CD8-positive, alpha-beta memory T cell (primary cell): Measurements from ENCODE around the gene CD200R1. TPM values are rescaled to one million over a fixed set of nuclear protein-coding genes. Genes with fewer than 3 reads are reported as not detected.
A peak's percentile ranks its signal among the peaks of the same experiment; 100 is the strongest.

ENCODE experiments used
- CTCF ChIA-PET: fragments of 350-600 bp; sonication (Branson Sonifier 250); formaldehyde crosslinking; loops from one replicate; lab custom pipeline; 2021; ENCODE audit warnings: antibody characterized with exemption; lab: Charles Lee
- POLR2A ChIA-PET: fragments of 350-600 bp; sonication (Branson Sonifier 250); formaldehyde crosslinking; loops from one replicate; lab custom pipeline; 2021; ENCODE audit warnings: antibody characterized with exemption; lab: Charles Lee
- DNase-seq, 5 donors: peaks; one replicate each; pipeline versions ENCODE4 v3.0.0 to v3.0.0-alpha.2; 2020 to 2022; ENCODE audit warnings: mixed read lengths in 1 of 5
- H3K27ac ChIP-seq: one replicate; pipeline ENCODE4 v1.7.0; 2013; ENCODE audit warnings: low read depth, mild to moderate bottlenecking, low read length, moderate library complexity
- H3K27me3 ChIP-seq: 2 replicates; pipeline ENCODE4 v1.7.0; 2013; ENCODE audit warnings: low read length, mild to moderate bottlenecking; ENCODE audit not compliant: insufficient read depth, poor library complexity, severe bottlenecking
- H3K36me3 ChIP-seq: 2 replicates; pipeline ENCODE4 v1.7.0; 2013; ENCODE audit warnings: mild to moderate bottlenecking, low read length, moderate library complexity; ENCODE audit not compliant: insufficient read depth
- H3K4me1 ChIP-seq: 2 replicates; pipeline ENCODE4 v1.7.0; 2013; ENCODE audit warnings: mild to moderate bottlenecking, low read length, moderate library complexity; ENCODE audit not compliant: insufficient read depth
- H3K4me3 ChIP-seq: 2 replicates; pipeline ENCODE4 v1.7.0; 2013; ENCODE audit warnings: mild to moderate bottlenecking, low read length
- H3K9me3 ChIP-seq: 2 replicates; pipeline ENCODE4 v1.7.0; 2013; ENCODE audit warnings: mild to moderate bottlenecking, low read length
- H3K27ac Mint-ChIP-seq, 8 donors: one replicate each; pipeline ENCODE4 v1.8.0; 2020 to 2021; ENCODE audit warnings: mixed read lengths in 8 of 8, mild to moderate bottlenecking in 6 of 8, inconsistent platforms in 3 of 8, moderate library complexity in 3 of 8
- H3K27me3 Mint-ChIP-seq, 2 donors: one replicate each; pipeline ENCODE4 v1.8.0; 2020 to 2021; ENCODE audit warnings: mixed read lengths in 2 of 2, mild to moderate bottlenecking in 1 of 2, moderate library complexity in 1 of 2
- H3K36me3 Mint-ChIP-seq, 3 donors: one replicate each; pipeline ENCODE4 v1.8.0; 2020 to 2021; ENCODE audit warnings: mixed read lengths in 3 of 3, inconsistent platforms in 1 of 3, mild to moderate bottlenecking in 1 of 3
- H3K4me1 Mint-ChIP-seq, 3 donors: one replicate each; pipeline ENCODE4 v1.8.0; 2020 to 2021; ENCODE audit warnings: mixed read lengths in 3 of 3, inconsistent platforms in 1 of 3, mild to moderate bottlenecking in 1 of 3
- H3K4me3 Mint-ChIP-seq, 7 donors: one replicate each; pipeline ENCODE4 v1.8.0; 2020 to 2021; ENCODE audit warnings: mixed read lengths in 7 of 7, mild to moderate bottlenecking in 6 of 7, moderate library complexity in 4 of 7, inconsistent platforms in 2 of 7
- H3K9me3 Mint-ChIP-seq, 5 donors: one replicate each; pipeline ENCODE4 v1.8.0; 2020 to 2022; ENCODE audit warnings: mixed read lengths in 5 of 5, mild to moderate bottlenecking in 3 of 5, moderate library complexity in 2 of 5, inconsistent platforms in 1 of 5
- polyA plus RNA-seq: library from polyadenylated mRNA; unstranded; fragments of 300-500 nt; fragmentation: Illumina TruSeq; gene quantifications from one replicate; pipeline ENCODE4 v1.2.3, GENCODE V29; 2021
- total RNA-seq, 2 experiments: library from RNA; stranded (reverse); gene quantifications; one replicate each; pipeline ENCODE4 v1.2.3, GENCODE V29; 2021

CD200R1 gene
- total and polyA plus RNA-seq, 3 experiments from 2014 or later: 3.5 to 14.3 (median 3.5) TPM

DNA sequence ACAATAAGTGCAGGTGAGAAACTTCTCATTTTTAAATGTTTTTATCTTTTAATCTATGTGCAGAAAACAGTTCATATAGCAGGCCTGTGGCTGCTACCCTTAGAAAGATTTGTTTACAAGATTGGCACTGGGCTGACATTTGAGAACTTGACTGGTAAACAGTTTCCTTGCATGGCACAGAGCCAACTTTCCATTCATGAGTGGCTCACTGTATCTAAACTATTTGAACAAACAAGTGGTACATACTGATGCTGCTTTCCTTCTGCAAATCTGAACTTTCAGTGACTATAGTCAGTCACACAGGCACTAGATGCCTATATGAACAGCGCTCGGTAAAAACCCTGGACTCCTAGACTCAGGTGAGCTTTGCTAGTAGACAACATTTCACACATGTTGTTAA lies 9.6 kb upstream of the CD200R1 start:
- Mint-ChIP-seq H3K27me3 (no peaks in the 10 kb centered on the region), H3K27ac (peak overlapping the region; percentile 39 to 88 (median 69)), H3K9me3 (no peaks in the 10 kb centered on the region), H3K4me3 (peak overlapping the region in 5 of 7 donors; percentile 3 to 67 (median 26)), H3K4me1 (peaks cover 33 to 55% (median 51%) of the 10 kb centered on the region in 3 donors), H3K36me3 (no peaks in the 10 kb centered on the region)
- Histone ChIP-seq H3K4me3 (no peak overlapping the region), H3K4me1 (peaks cover 26% of the 10 kb centered on the region), H3K27me3 (no peaks in the 10 kb centered on the region), H3K36me3 (no peaks in the 10 kb centered on the region), H3K27ac (no peak overlapping the region), H3K9me3 (no peaks in the 10 kb centered on the region)
- ChIA-PET POLR2A (interaction anchor here (1.3 kb wide), 1 partner anchor 34 kb away, joined by 3 read pairs; a partner anchor contains a TSS), CTCF (interaction anchor here (1.0 to 2.0 kb wide), 5 partner anchors 10 to 342 kb away, joined by 3 to 9 read pairs (median 3); partner anchors contain the start of gene CD200R1)
- DNase-seq: peak in 4 of 5 donors; percentile 16 to 72 (median 29)

DNA sequence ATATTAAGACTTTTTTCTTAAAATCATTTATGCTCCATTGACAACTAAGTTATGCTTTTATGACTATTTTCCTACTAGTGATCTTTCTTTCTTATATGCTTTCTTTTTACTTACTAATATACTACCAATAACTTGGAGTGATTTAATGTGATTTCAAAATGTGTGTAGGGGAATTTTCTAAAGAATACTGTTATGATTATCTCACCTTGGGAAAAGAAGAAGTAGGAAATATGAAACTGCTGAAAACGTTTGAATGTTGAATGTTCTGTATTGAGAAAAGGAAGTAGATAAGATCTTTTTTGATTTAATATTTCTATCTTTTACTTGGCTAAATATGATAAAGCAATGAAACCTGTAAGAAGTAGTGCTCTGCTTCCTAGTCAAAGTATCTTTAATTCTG lies 7.8 kb upstream of the CD200R1 start:
- H3K4me1 Mint-ChIP-seq: peaks cover 43 to 66% (median 60%) of the 10 kb centered on the region in 3 donors
- H3K27me3 Mint-ChIP-seq: no peaks in the 10 kb centered on the region
- no peaks in the 10 kb centered on the region for H3K27me3 ChIP-seq
- H3K4me1 ChIP-seq: peaks cover 34% of the 10 kb centered on the region
- ChIA-PET CTCF (interaction anchor here (0.8 to 4.9 kb wide), 3 partner anchors 245 to 339 kb away, joined by 3 to 51 read pairs (median 7); no protein-coding TSS in a partner anchor), POLR2A (no interaction called here)
- no peaks in the 10 kb centered on the region for H3K9me3 Mint-ChIP-seq
- no peaks in the 10 kb centered on the region for H3K36me3 Mint-ChIP-seq
- no peaks in the 10 kb centered on the region for H3K9me3 ChIP-seq
- no peak for DNase-seq
- H3K36me3 ChIP-seq: no peaks in the 10 kb centered on the region
- no peak overlapping the region for H3K27ac ChIP-seq
- peak overlapping the region in 1 of 7 donors; percentile 13 for H3K4me3 Mint-ChIP-seq
- H3K4me3 ChIP-seq: no peak overlapping the region
- peak overlapping the region in 4 of 8 donors; percentile 11 to 28 (median 18) for H3K27ac Mint-ChIP-seq

GRCh38 chr3:112980080-112980479 lies 5.2 kb upstream of the CD200R1 start:
- no peaks in the 10 kb centered on the region for H3K9me3 ChIP-seq
- no peaks in the 10 kb centered on the region for H3K36me3 ChIP-seq
- CTCF ChIA-PET: interaction anchor here (0.8 to 4.9 kb wide), 9 partner anchors 9 to 337 kb away, joined by 3 to 53 read pairs (median 4); partner anchors contain the start of gene GTPBP8
- H3K4me1 Mint-ChIP-seq: peaks cover 54 to 75% (median 71%) of the 10 kb centered on the region in 3 donors
- no peak overlapping the region for H3K27ac ChIP-seq
- H3K4me1 ChIP-seq: peaks cover 58% of the 10 kb centered on the region
- H3K4me3 Mint-ChIP-seq: no peak overlapping the region
- H3K36me3 Mint-ChIP-seq: no peaks in the 10 kb centered on the region
- no peak for DNase-seq
- H3K9me3 Mint-ChIP-seq: no peaks in the 10 kb centered on the region
- H3K27me3 Mint-ChIP-seq: no peaks in the 10 kb centered on the region
- POLR2A ChIA-PET: no interaction called here
- H3K4me3 ChIP-seq: no peak overlapping the region
- H3K27me3 ChIP-seq: no peaks in the 10 kb centered on the region
- H3K27ac Mint-ChIP-seq: peak overlapping the region in 1 of 8 donors; percentile 55

DNA sequence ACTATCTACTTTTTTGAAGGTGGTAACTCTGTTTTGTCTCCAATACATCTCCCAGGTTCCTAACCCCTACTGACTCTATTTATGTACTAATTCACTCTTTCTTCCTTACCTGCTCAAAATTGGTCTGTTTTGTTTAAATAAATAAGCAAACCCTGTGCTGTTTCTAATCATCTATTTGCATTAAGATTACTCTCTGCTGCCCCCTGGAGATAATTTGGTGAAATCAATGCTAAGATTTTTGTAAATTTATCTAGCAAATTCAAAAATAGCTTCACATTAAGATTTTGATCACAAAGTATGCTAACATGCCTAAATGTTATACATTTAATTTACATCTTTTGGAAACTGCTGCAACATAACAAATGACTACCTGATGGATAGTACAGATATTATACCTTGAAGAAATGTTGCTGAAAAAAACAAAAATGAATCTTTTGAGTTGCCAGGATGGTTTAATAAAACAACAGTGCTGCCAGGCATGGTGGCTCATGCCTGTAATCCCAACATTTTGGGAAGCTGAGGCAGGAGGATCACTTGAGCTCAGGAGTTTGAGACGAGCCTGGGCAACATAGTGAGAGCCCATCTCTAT lies 4.4 kb upstream of the CD200R1 start:
- H3K4me1 Mint-ChIP-seq: peaks cover 48 to 75% (median 68%) of the 10 kb centered on the region in 3 donors

DNA sequence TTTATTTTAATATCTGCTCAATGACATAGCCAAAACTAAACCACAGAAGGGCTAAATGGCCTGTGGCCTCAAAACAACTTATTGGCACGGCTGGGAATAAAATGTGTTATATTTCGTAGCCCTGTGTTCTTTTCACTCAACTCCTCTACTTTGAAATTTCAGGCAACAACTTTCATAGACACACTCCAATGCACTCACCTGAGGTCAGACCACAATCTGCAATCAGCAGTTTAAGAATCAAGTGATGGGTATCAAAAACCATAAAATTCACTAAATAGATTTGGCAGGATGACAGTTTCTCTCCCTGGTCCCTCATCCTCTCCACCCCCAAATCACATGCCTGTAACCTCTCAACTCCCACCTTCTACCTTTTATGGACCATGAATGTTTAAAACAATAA lies 2.0 kb upstream of the CD200R1 start:
- H3K4me1 ChIP-seq: peaks cover 35% of the 10 kb centered on the region
- H3K4me1 Mint-ChIP-seq: peaks cover 45 to 70% (median 67%) of the 10 kb centered on the region in 3 donors
- H3K4me3 Mint-ChIP-seq: peak overlapping the region; percentile 17 to 96 (median 44)
- ChIA-PET POLR2A (no interaction called here), CTCF (interaction anchor here (0.7 to 6.4 kb wide), 4 partner anchors 60 to 335 kb away, joined by 3 to 51 read pairs (median 20); partner anchors contain the start of gene CCDC80)
- H3K36me3 ChIP-seq: no peaks in the 10 kb centered on the region
- no peak for DNase-seq
- no peak overlapping the region for H3K4me3 ChIP-seq
- no peak overlapping the region for H3K27ac ChIP-seq
- peak overlapping the region; percentile 4 to 97 (median 89) for H3K27ac Mint-ChIP-seq
- peaks cover 0 to 13% (median 0%) of the 10 kb centered on the region in 3 donors for H3K36me3 Mint-ChIP-seq
- no peaks in the 10 kb centered on the region for H3K27me3 ChIP-seq
- H3K9me3 ChIP-seq: no peaks in the 10 kb centered on the region
- H3K9me3 Mint-ChIP-seq: no peaks in the 10 kb centered on the region
- no peaks in the 10 kb centered on the region for H3K27me3 Mint-ChIP-seq

More for the DNA sequence above, 4.4 kb upstream of the CD200R1 start:
- H3K27ac Mint-ChIP-seq: peak overlapping the region in 1 of 8 donors; percentile 5
- peaks cover 52% of the 10 kb centered on the region for H3K4me1 ChIP-seq
- CTCF ChIA-PET: interaction anchor here (0.6 to 4.9 kb wide), 19 partner anchors 10 to 419 kb away, joined by 3 to 53 read pairs (median 3); partner anchors contain the start of genes CD200R1L and GTPBP8
- no peaks in the 10 kb centered on the region for H3K9me3 Mint-ChIP-seq
- peak overlapping the region in 1 of 7 donors; percentile 49 for H3K4me3 Mint-ChIP-seq
- no peaks in the 10 kb centered on the region for H3K27me3 Mint-ChIP-seq
- no peaks in the 10 kb centered on the region for H3K9me3 ChIP-seq
- POLR2A ChIA-PET: interaction anchor here (0.7 to 1.1 kb wide), 2 partner anchors 11 to 245 kb away, joined by 3 to 7 read pairs; partner anchors contain the start of gene GTPBP8
- no peak overlapping the region for H3K4me3 ChIP-seq
- H3K36me3 ChIP-seq: no peaks in the 10 kb centered on the region
- H3K27ac ChIP-seq: no peak overlapping the region
- H3K27me3 ChIP-seq: no peaks in the 10 kb centered on the region
- H3K36me3 Mint-ChIP-seq: peaks cover 0 to 4% (median 0%) of the 10 kb centered on the region in 3 donors
- peak in 2 of 5 donors; percentile 47 to 57 for DNase-seq

DNA sequence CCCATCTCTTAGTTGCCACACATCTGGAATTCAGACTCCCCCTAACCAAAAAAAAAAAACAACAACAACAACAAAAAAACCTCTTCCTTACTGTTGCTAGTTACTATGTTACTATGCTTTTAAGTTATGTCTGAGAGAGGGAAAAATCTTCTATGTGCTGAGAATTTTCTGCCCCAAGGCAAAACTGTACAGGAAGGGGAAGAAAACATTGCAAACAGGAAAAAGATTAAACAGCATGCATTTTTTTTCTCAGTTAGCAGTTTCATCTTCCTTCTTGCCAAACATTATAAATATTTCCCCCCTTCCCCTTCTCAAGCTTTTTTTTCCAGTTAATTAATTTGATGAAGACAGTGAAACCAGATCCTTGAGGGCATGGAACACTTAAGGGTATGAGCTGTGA lies 1.1 kb upstream of the CD200R1 start:
- H3K4me1 ChIP-seq: peaks cover 40% of the 10 kb centered on the region
- peaks cover 0 to 15% (median 0%) of the 10 kb centered on the region in 3 donors for H3K36me3 Mint-ChIP-seq
- H3K27me3 ChIP-seq: no peaks in the 10 kb centered on the region
- no peaks in the 10 kb centered on the region for H3K27me3 Mint-ChIP-seq
- peaks cover 52 to 78% (median 74%) of the 10 kb centered on the region in 3 donors for H3K4me1 Mint-ChIP-seq
- no peak overlapping the region for H3K27ac ChIP-seq
- peak overlapping the region; percentile 80 to 97 (median 91) for H3K27ac Mint-ChIP-seq
- ChIA-PET CTCF (interaction anchor here (0.7 to 6.4 kb wide), 4 partner anchors 11 to 334 kb away, joined by 3 to 51 read pairs (median 21); partner anchors contain the start of gene CCDC80), POLR2A (no interaction called here)
- H3K4me3 Mint-ChIP-seq: peak overlapping the region; percentile 24 to 96 (median 84)
- H3K9me3 Mint-ChIP-seq: no peaks in the 10 kb centered on the region
- H3K9me3 ChIP-seq: no peaks in the 10 kb centered on the region
- DNase-seq: no peak
- H3K36me3 ChIP-seq: no peaks in the 10 kb centered on the region
- peak overlapping the region; percentile 60 for H3K4me3 ChIP-seq

DNA sequence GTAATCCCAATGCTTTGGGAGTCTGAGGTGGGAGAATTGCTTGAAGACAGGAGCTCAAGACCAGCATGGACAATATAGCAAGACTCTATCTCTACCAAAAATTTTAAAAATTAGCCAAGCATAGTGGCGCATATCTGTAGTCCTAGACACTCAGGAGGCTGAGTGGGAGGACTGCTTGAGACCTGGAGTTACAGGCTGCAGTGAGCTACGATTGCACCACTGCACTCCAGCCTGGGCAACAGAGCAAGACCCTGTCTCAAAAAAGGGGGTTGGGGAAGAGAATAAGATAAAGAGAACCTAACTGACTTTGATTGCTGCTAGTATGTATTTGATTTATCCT lies 755 bp downstream of the CD200R1 start:
- Histone ChIP-seq H3K4me1 (peaks cover 55% of the 10 kb centered on the region), H3K9me3 (no peaks in the 10 kb centered on the region), H3K4me3 (peak overlapping the region; percentile 60), H3K27me3 (no peaks in the 10 kb centered on the region), H3K36me3 (no peaks in the 10 kb centered on the region), H3K27ac (peak overlapping the region; percentile 45)
- peaks cover 0 to 15% (median 0%) of the 10 kb centered on the region in 3 donors for H3K36me3 Mint-ChIP-seq
- peaks cover 62 to 92% (median 89%) of the 10 kb centered on the region in 3 donors for H3K4me1 Mint-ChIP-seq
- ChIA-PET POLR2A (no interaction called here), CTCF (interaction anchor here (1.5 to 6.4 kb wide), 5 partner anchors 9 to 332 kb away, joined by 4 to 51 read pairs (median 4); partner anchors contain the start of gene CCDC80)
- H3K9me3 Mint-ChIP-seq: no peaks in the 10 kb centered on the region
- peak overlapping the region; percentile 80 to 97 (median 91) for H3K27ac Mint-ChIP-seq
- H3K27me3 Mint-ChIP-seq: no peaks in the 10 kb centered on the region
- DNase-seq: no peak
- peak overlapping the region; percentile 89 to 96 (median 95) for H3K4me3 Mint-ChIP-seq
